Subcutaneous abdominal adipose tissue (tissue), 5 donors: ENCODE data around the gene SLC30A5.
"Not testable (repeated sequence)": the region's sequence is repeated elsewhere in the genome, so short reads cannot be mapped to it uniquely, and the experiment has no call there.

Experiments
- H3K27ac ChIP-seq: one replicate; pipeline ENCODE4 v1.7.0; 2013; ENCODE audit warnings: low read depth, mild to moderate bottlenecking, inconsistent platforms, low read length, moderate library complexity
- H3K27me3 ChIP-seq, 5 donors: one replicate each; pipeline ENCODE4 v1.7.0; 2013; ENCODE audit warnings: low read length in 5 of 5, inconsistent platforms in 1 of 5; ENCODE audit not compliant: control insufficient read depth in 5 of 5, insufficient read depth in 4 of 5
- H3K36me3 ChIP-seq, 5 donors: one replicate each; pipeline ENCODE4 v1.7.0; 2013; ENCODE audit warnings: low read length in 5 of 5; ENCODE audit not compliant: control insufficient read depth in 5 of 5, insufficient read depth in 5 of 5
- H3K4me1 ChIP-seq, 5 donors: one replicate each; pipeline ENCODE4 v1.7.0; 2013; ENCODE audit warnings: low read length in 5 of 5, mild to moderate bottlenecking in 3 of 5, moderate library complexity in 1 of 5; ENCODE audit not compliant: control insufficient read depth in 5 of 5, insufficient read depth in 5 of 5
- H3K4me3 ChIP-seq, 5 donors: one replicate each; pipeline ENCODE4 v1.7.0; 2013; ENCODE audit warnings: low read length in 5 of 5, low read depth in 1 of 5
- H3K9ac ChIP-seq, 5 donors: one replicate each; pipeline ENCODE4 v1.7.0; 2013; ENCODE audit warnings: low read length in 5 of 5, mild to moderate bottlenecking in 4 of 5, moderate library complexity in 3 of 5
- H3K9me3 ChIP-seq, 5 donors: one replicate each; pipeline ENCODE4 v1.7.0; 2013; ENCODE audit warnings: low read length in 5 of 5; ENCODE audit not compliant: control insufficient read depth in 5 of 5
- donor health status: healthy.
- donor health status: healthy.
- donor health status: healthy.
- donor health status: healthy.
- donor health status: healthy.

Gene SLC30A5

GRCh38 chr5:69075522-69076179 is 18.2 kb upstream of the SLC30A5 start:
- Histone ChIP-seq H3K4me1 (no peaks in the 10 kb centered on the region), H3K9ac (no peak overlapping the region), H3K4me3 (no peak overlapping the region), H3K27ac (no peak overlapping the region), H3K9me3 (no peaks in the 10 kb centered on the region), H3K36me3 (no peaks in the 10 kb centered on the region), H3K27me3 (no peaks in the 10 kb centered on the region)

GRCh38 chr5:69078921-69079540 is 14.8 kb upstream of the SLC30A5 start:
- Histone ChIP-seq H3K36me3 (no peaks in the 10 kb centered on the region), H3K4me1 (peaks cover 0 to 1% (median 0%) of the 10 kb centered on the region in 5 donors), H3K27me3 (no peaks in the 10 kb centered on the region), H3K27ac (no peak overlapping the region), H3K9me3 (no peaks in the 10 kb centered on the region), H3K9ac (no peak overlapping the region), H3K4me3 (no peak overlapping the region)

GRCh38 chr5:69079556-69079955 is 14.3 kb upstream of the SLC30A5 start:
- Histone ChIP-seq H3K27ac (no peak overlapping the region), H3K4me1 (peaks cover 0 to 5% (median 0%) of the 10 kb centered on the region in 5 donors), H3K9ac (no peak overlapping the region), H3K27me3 (no peaks in the 10 kb centered on the region), H3K9me3 (no peaks in the 10 kb centered on the region), H3K36me3 (no peaks in the 10 kb centered on the region), H3K4me3 (no peak overlapping the region)

- no peak overlapping the region for H3K4me3 ChIP-seq
- H3K4me1 ChIP-seq: peaks cover 0 to 5% (median 0%) of the 10 kb centered on the region in 5 donors
- H3K27ac ChIP-seq: no peak overlapping the region
- H3K9ac ChIP-seq: no peak overlapping the region
- H3K27me3 ChIP-seq: no peaks in the 10 kb centered on the region
- H3K9me3 ChIP-seq: no peaks in the 10 kb centered on the region
- H3K36me3 ChIP-seq: no peaks in the 10 kb centered on the region
Observed at GRCh38 chr5:69083412-69083811, 10.4 kb upstream of the SLC30A5 start.

GRCh38 chr5:69084195-69084594 is 9.6 kb upstream of the SLC30A5 start:
- no peaks in the 10 kb centered on the region for H3K9me3 ChIP-seq
- no peak overlapping the region for H3K4me3 ChIP-seq
- no peaks in the 10 kb centered on the region for H3K36me3 ChIP-seq
- H3K27me3 ChIP-seq: no peaks in the 10 kb centered on the region
- H3K4me1 ChIP-seq: peaks cover 0 to 5% (median 0%) of the 10 kb centered on the region in 5 donors
- no peak overlapping the region for H3K9ac ChIP-seq
- no peak overlapping the region for H3K27ac ChIP-seq

GRCh38 chr5:69084903-69085302 is 8.9 kb upstream of the SLC30A5 start:
- Histone ChIP-seq H3K9me3 (no peaks in the 10 kb centered on the region), H3K27ac (no peak overlapping the region), H3K9ac (no peak overlapping the region), H3K27me3 (no peaks in the 10 kb centered on the region), H3K4me1 (peaks cover 0 to 5% (median 0%) of the 10 kb centered on the region in 5 donors), H3K4me3 (no peak overlapping the region), H3K36me3 (no peaks in the 10 kb centered on the region)

GRCh38 chr5:69086206-69086605 is 7.6 kb upstream of the SLC30A5 start:
- Histone ChIP-seq H3K9me3 (no peaks in the 10 kb centered on the region), H3K27ac (no peak overlapping the region), H3K9ac (no peak overlapping the region), H3K27me3 (no peaks in the 10 kb centered on the region), H3K36me3 (no peaks in the 10 kb centered on the region), H3K4me3 (no peak overlapping the region), H3K4me1 (peaks cover 0 to 5% (median 0%) of the 10 kb centered on the region in 5 donors)

GRCh38 chr5:69088006-69088405 is 5.8 kb upstream of the SLC30A5 start:
- H3K27me3 ChIP-seq, H3K9ac ChIP-seq, H3K4me1 ChIP-seq, H3K9me3 ChIP-seq, H3K36me3 ChIP-seq, H3K27ac ChIP-seq, H3K4me3 ChIP-seq: not testable (repeated sequence)

- Histone ChIP-seq H3K4me1 (peaks cover 0 to 11% (median 8%) of the 10 kb centered on the region in 5 donors), H3K27me3 (no peaks in the 10 kb centered on the region), H3K36me3 (no peaks in the 10 kb centered on the region), H3K9ac (no peak overlapping the region), H3K27ac (no peak overlapping the region), H3K9me3 (no peaks in the 10 kb centered on the region), H3K4me3 (no peak overlapping the region)
Observed at GRCh38 chr5:69090158-69090557, 3.7 kb upstream of the SLC30A5 start.

GRCh38 chr5:69091771-69092170 is 2.0 kb upstream of the SLC30A5 start:
- peaks cover 0 to 5% (median 0%) of the 10 kb centered on the region in 5 donors for H3K36me3 ChIP-seq
- no peaks in the 10 kb centered on the region for H3K27me3 ChIP-seq
- no peaks in the 10 kb centered on the region for H3K9me3 ChIP-seq
- H3K4me1 ChIP-seq: peaks cover 0 to 15% (median 11%) of the 10 kb centered on the region in 5 donors
- no peak overlapping the region for H3K27ac ChIP-seq
- H3K4me3 ChIP-seq: no peak overlapping the region
- no peak overlapping the region for H3K9ac ChIP-seq
